Tibial artery (tissue), 4 donors: ENCODE measurements around the gene KANK2.
"Not testable (repeated sequence)": the region's sequence is repeated elsewhere in the genome, so short reads cannot be mapped to it uniquely, and the experiment has no call there.

Experiments used
- DNase-seq, 2 donors: peaks; one replicate each; pipeline ENCODE4 v3.0.0-alpha.2; 2019
- H3K27ac ChIP-seq, 2 donors: fragments of 200-600 bp; sonication (generic) in 1 of 2; 1 replicate in 1 of 2; 2 replicates in 1 of 2; pipeline ENCODE4 v1.5.1; 2018 to 2019; ENCODE audit warnings: mild to moderate bottlenecking in 1 of 2
- H3K27me3 ChIP-seq, 2 donors: fragments of 200-600 bp; sonication (generic) in 1 of 2; one replicate each; pipeline versions ENCODE4 v1.5.1 to v1.6.0; 2016 to 2019
- H3K36me3 ChIP-seq, 3 donors: fragments of 200-600 bp; sonication (generic) in 2 of 3; one replicate each; pipeline ENCODE4 v1.5.1; 2016 to 2019; ENCODE audit warnings: mild to moderate bottlenecking in 2 of 3
- H3K4me1 ChIP-seq, 4 donors: fragments of 200-600 bp; sonication (generic) in 2 of 4; 1 replicate in 3 of 4; 2 replicates in 1 of 4; pipeline ENCODE4 v1.5.1; 2016 to 2019
- H3K4me3 ChIP-seq, 2 donors: fragments of 200-600 bp; sonication (generic) in 1 of 2; 1 replicate in 1 of 2; 2 replicates in 1 of 2; pipeline ENCODE4 v1.5.1; 2018 to 2019; ENCODE audit warnings: mild to moderate bottlenecking in 2 of 2
- H3K9me3 ChIP-seq, 3 donors: fragments of 200-600 bp; sonication (generic) in 1 of 3; one replicate each; pipeline ENCODE4 v1.5.1; 2016 to 2019
- intact Hi-C: fragments of 100-400 bp; cut with DNase I; formaldehyde crosslinking; loops from one replicate; pipeline ENCODE4 v1.15.0; 2023; ENCODE audit warnings: low total_unique reads
- TF ChIP-seq, protein P1 (sequence below), 2 experiments: fragments of 200-600 bp in 1 of 2; fragments of 450-650 bp in 1 of 2; IDR thresholded peaks; one replicate each; pipeline ENCODE4 v1.5.1; 2017 to 2019; ENCODE audit warnings: antibody characterized with exemption in 2 of 2, mild to moderate bottlenecking in 1 of 2, moderate library complexity in 1 of 2

KANK2 gene

DNA sequence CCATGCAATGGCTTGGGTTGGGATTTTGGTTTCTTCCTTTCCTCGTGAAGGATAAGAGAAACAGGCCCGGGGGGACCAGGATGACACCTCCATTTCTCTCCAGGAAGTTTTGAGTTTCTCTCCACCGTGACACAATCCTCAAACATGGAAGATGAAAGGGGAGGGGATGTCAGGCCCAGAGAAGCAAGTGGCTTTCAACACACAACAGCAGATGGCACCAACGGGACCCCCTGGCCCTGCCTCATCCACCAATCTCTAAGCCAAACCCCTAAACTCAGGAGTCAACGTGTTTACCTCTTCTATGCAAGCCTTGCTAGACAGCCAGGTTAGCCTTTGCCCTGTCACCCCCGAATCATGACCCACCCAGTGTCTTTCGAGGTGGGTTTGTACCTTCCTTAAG lies 65.9 kb downstream of the KANK2 start:
- no peaks in the 10 kb centered on the region for H3K27me3 ChIP-seq
- peak overlapping the region; percentile 46 to 62 for H3K27ac ChIP-seq
- H3K4me1 ChIP-seq, result peaks cover 0 to 8% (median 3%) of the 10 kb centered on the region in 4 donors
- H3K4me3 ChIP-seq, result no peak overlapping the region
- H3K36me3 ChIP-seq, result peaks cover 0 to 57% (median 39%) of the 10 kb centered on the region in 3 donors
- no peak for DNase-seq
- TF ChIP-seq, protein P1, sequence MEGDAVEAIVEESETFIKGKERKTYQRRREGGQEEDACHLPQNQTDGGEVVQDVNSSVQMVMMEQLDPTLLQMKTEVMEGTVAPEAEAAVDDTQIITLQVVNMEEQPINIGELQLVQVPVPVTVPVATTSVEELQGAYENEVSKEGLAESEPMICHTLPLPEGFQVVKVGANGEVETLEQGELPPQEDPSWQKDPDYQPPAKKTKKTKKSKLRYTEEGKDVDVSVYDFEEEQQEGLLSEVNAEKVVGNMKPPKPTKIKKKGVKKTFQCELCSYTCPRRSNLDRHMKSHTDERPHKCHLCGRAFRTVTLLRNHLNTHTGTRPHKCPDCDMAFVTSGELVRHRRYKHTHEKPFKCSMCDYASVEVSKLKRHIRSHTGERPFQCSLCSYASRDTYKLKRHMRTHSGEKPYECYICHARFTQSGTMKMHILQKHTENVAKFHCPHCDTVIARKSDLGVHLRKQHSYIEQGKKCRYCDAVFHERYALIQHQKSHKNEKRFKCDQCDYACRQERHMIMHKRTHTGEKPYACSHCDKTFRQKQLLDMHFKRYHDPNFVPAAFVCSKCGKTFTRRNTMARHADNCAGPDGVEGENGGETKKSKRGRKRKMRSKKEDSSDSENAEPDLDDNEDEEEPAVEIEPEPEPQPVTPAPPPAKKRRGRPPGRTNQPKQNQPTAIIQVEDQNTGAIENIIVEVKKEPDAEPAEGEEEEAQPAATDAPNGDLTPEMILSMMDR (IDR thresholded peaks at IDR 0.05), result no peak
- intact Hi-C loops, result loop anchor here (2.0 to 5.0 kb wide), 2 partner anchors 95 to 194 kb away; no protein-coding TSS in a partner anchor
- H3K9me3 ChIP-seq, result no peaks in the 10 kb centered on the region

DNA sequence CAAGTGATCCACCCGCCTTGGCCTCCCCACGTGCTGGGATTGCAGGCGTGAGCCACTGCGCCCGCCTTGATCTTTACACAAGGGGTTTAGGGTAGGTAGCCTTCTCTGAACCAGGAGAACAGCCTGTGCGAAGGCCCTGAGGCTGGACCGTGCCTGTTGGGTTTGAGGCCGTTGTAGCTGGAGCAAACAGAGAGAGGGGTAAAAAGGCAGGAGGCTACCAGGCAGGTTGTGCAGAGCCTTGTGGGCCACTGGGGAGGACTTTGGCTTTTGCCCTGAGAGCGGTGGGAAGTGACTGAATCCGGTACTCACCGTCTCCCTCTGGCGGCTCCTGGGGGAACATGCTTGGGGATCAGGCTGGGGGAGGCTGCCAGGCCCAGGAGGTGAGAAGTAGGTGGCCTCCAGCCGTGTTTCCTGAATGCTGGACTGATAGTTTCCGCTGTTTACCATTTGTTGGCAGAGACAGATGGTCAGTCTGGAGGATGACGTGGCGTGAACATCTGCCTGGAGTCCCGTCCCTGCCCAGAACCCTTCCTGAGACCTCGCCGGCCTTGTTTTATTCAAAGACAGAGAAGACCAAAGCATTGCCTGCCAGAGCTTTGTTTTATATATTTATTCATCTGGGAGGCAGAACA lies 66.4 kb downstream of the KANK2 start:
- intact Hi-C loops, result loop anchor here (2.0 to 5.0 kb wide), 2 partner anchors 94 to 194 kb away; no protein-coding TSS in a partner anchor
- peak; percentile 83 to 90 for DNase-seq
- Histone ChIP-seq H3K9me3 (no peaks in the 10 kb centered on the region), H3K4me1 (peaks cover 0 to 11% (median 4%) of the 10 kb centered on the region in 4 donors), H3K27me3 (no peaks in the 10 kb centered on the region), H3K4me3 (no peak overlapping the region), H3K27ac (peak overlapping the region; percentile 46 to 62), H3K36me3 (peaks cover 0 to 57% (median 39%) of the 10 kb centered on the region in 3 donors)
- TF ChIP-seq, protein P1 (IDR thresholded peaks at IDR 0.05), result peak; percentile 91 to 92

DNA sequence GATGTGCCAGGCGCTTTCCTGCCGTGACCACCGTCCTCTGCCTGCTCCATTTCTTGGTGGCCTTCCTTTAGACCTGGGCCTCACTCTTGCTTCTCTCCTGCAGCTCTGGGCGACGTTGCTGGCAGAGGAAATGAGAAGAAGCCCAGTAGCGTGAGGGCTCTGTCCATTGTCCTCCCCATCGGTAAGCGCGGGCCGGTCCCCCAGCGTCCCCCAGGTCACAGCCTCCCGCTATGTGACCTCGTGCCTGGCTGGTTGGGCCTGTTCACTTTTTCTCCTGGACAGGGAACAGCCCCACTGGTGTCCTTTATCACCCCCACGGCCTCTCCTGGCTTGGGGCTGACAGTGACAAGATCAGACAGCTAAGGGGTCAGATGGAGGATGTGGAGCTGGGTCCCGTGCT lies 69.4 kb downstream of the KANK2 start:
- TF ChIP-seq, protein P1 (IDR thresholded peaks at IDR 0.05), result no peak
- H3K36me3 ChIP-seq, result peaks cover 0 to 79% (median 57%) of the 10 kb centered on the region in 3 donors
- H3K4me1 ChIP-seq, result peaks cover 0 to 11% (median 4%) of the 10 kb centered on the region in 4 donors
- H3K27ac ChIP-seq, result peak overlapping the region; percentile 30 to 31
- DNase-seq, result no peak
- intact Hi-C loops, result no loop called here
- no peaks in the 10 kb centered on the region for H3K27me3 ChIP-seq
- no peak overlapping the region for H3K4me3 ChIP-seq
- no peaks in the 10 kb centered on the region for H3K9me3 ChIP-seq

DNA sequence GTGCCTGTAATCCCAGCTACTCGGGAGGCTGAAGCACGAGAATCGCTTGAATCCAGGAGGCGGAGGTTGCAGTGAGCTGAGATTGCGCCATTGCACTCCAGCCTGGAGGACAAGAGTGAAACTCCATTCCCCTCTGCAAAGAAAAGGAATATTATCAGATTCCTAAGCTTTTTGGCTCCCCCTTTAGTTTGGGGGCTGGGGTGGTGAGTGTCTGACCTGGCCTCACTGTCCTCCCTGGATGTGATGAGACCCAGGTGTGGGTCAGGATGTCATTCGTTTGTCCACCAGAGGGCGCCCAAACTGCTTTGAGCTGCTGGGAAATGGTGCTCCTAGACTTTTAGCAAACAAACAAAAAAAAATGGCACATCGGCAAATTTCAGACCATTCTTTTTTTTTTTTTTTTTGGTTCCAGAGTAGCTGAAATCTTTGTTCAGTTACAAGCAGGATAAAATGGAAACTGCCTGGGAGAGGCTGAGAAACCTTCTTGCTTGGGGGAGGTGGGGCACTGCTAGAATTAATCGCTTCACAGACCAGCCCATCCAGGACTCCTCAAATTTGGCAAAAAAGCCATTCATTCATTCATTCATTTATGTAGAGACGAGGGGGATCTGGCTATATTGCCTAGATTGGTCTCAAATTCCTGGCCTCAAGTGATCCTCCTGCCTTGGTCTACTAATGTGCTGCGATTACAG lies 71.2 kb downstream of the KANK2 start:
- H3K4me3 ChIP-seq, result no peak overlapping the region
- no peaks in the 10 kb centered on the region for H3K27me3 ChIP-seq
- intact Hi-C loops, result no loop called here
- peak overlapping the region; percentile 16 to 27 for H3K27ac ChIP-seq
- H3K9me3 ChIP-seq, result no peaks in the 10 kb centered on the region
- H3K4me1 ChIP-seq, result peaks cover 0 to 11% (median 4%) of the 10 kb centered on the region in 4 donors
- TF ChIP-seq, protein P1 (IDR thresholded peaks at IDR 0.05), result peak; percentile 74 to 88
- DNase-seq, result peak; percentile 81 to 87
- peaks cover 0 to 76% (median 52%) of the 10 kb centered on the region in 3 donors for H3K36me3 ChIP-seq

DNA sequence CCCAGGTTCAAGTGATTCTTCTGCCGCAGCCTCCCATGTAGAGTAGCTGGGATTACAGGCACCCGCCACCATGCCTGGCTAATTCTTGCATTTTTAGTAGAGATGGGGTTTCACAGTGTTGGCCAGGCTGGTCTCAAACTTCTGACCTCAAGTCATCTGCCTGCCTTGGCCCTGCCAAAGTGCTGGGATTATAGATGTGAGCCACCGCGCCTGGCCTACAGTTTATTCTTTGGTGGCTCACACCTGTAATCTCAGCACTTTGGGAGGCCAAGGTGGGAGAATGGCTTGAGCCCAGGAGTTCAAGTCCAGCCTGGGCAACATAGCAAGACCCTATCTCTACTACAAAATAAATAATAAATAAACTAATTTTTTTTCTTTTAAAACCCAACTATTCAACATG lies 73.2 kb downstream of the KANK2 start:
- H3K27ac ChIP-seq, H3K9me3 ChIP-seq, intact Hi-C loops, H3K4me1 ChIP-seq, H3K4me3 ChIP-seq, DNase-seq, H3K27me3 ChIP-seq: not testable (repeated sequence)
- H3K36me3 ChIP-seq, result peaks cover 10 to 80% (median 60%) of the 10 kb centered on the region in 3 donors

DNA sequence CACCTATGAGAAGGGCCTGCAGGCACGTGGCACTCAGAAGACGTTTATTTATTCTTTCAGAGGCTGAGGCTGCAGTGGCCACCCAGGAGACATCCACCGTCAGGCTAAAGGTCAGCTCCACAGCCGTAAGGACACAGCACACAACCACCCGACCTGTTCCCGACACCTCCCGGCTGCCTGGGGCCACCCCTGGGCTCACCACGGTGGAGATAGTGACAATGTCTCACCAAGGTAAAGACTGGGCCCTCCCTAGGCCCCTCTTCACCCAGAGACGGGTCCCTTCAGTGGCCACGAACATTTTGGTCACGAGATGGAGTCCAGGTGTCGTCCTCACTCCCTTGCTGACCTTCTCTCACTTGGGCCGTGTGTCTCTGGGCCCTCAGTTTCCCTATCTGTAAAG lies 74.2 kb downstream of the KANK2 start:
- H3K36me3 ChIP-seq, result peaks cover 10 to 80% (median 52%) of the 10 kb centered on the region in 3 donors
- DNase-seq, result no peak
- H3K27me3 ChIP-seq, result no peaks in the 10 kb centered on the region
- no peak overlapping the region for H3K27ac ChIP-seq
- TF ChIP-seq, protein P1 (IDR thresholded peaks at IDR 0.05), result no peak
- intact Hi-C loops, result no loop called here
- no peaks in the 10 kb centered on the region for H3K9me3 ChIP-seq
- peaks cover 0 to 5% (median 2%) of the 10 kb centered on the region in 4 donors for H3K4me1 ChIP-seq
- H3K4me3 ChIP-seq, result no peak overlapping the region

DNA sequence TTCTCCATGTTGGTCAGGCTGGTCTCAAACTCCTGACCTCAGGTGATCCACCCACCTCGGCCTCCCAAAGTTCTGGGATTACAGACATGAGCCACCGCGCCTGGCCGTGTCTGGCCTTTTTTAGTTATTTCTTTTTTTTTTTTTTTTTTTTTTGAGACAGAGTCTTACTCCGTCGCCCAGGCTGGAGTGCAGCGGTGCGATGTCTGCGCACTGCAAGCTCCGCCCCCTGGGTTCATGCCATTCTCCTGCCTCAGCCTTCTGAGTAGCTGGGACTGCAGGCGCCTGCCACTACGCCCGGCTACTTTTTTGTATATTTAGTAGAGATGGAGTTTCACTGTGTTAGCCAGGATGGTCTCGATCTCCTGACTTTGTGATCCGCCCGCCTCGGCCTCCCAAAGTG lies 75.4 kb downstream of the KANK2 start:
- H3K9me3 ChIP-seq, H3K27ac ChIP-seq, intact Hi-C loops, H3K4me3 ChIP-seq, H3K4me1 ChIP-seq, H3K27me3 ChIP-seq, DNase-seq: not testable (repeated sequence)
- H3K36me3 ChIP-seq, result peaks cover 10 to 82% (median 59%) of the 10 kb centered on the region in 3 donors
